ENCODE measurements around the gene F13A1. TPM values are rescaled to one million over a fixed set of nuclear protein-coding genes. Genes with fewer than 3 reads are reported as not detected.

The F13A1 gene
- total RNA-seq, 4 donors from 2014 or later: 94.2 to 147 (median 113) TPM

DNA sequence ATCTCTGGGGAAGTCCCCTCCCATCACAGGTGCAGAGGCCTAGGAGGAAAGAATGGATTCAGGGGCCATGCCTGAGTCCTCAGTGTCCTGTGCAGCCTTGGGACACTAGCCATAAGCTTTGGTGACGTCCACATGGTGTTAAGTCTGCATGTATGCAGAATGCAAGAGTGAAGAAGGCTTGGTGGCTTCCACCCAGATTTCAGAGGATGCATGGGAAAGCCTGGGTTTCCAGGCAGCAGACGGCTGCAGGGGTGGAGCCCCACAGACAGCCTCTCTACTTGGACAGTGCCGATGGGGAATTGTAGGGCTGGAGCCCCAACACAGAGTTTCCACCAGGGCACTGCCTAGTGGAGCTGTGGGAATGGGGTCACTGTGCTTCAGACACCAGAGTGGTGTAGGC is 196.7 kb downstream of the F13A1 start:
- no peak for DNase-seq (ENCODE audit: low spot score in 2 of 2)
- H3K27ac ChIP-seq: no peak overlapping the region

DNA sequence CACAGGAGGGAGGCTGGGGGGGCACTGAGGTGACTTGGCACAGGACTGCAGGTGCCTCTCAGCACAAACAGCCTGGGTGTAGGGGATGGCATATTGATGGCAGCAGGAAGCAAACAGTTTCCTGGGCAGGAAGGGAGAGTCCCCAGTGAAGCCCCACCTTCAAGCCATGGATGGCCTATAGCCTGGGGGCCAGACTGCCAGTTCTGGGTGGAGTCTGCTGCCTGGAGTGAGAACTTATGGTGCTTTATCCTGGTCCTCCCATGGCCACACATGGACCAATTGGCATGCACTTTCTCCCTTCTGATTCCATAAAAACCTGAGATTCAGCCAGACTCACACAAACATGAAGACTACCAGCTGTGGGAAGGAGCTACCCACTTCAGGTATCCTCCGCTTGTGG is 198.5 kb downstream of the F13A1 start:
- WGBS, 2 donors: 92 to 100% methylated on average over 1 of the region's 1 CpG
- no peak overlapping the region for H3K4me3 ChIP-seq

More for the DNA sequence above, 196.7 kb downstream of the F13A1 start:
- Histone ChIP-seq H3K4me3 (no peak overlapping the region), H3K27me3 (no peaks in the 10 kb centered on the region), H3K36me3 (no peaks in the 10 kb centered on the region), H3K9me3 (peaks cover 0 to 26% (median 0%) of the 10 kb centered on the region in 4 donors), H3K4me1 (no peaks in the 10 kb centered on the region)
- WGBS, 2 donors: 57 to 85% methylated on average over 2 to 3 of the region's 3 CpGs
- TF ChIP-seq POLR2A (IDR thresholded peaks at IDR 0.05) (no peak), EP300 (IDR thresholded peaks at IDR 0.05) (no peak)
- TF ChIP-seq, protein P1, sequence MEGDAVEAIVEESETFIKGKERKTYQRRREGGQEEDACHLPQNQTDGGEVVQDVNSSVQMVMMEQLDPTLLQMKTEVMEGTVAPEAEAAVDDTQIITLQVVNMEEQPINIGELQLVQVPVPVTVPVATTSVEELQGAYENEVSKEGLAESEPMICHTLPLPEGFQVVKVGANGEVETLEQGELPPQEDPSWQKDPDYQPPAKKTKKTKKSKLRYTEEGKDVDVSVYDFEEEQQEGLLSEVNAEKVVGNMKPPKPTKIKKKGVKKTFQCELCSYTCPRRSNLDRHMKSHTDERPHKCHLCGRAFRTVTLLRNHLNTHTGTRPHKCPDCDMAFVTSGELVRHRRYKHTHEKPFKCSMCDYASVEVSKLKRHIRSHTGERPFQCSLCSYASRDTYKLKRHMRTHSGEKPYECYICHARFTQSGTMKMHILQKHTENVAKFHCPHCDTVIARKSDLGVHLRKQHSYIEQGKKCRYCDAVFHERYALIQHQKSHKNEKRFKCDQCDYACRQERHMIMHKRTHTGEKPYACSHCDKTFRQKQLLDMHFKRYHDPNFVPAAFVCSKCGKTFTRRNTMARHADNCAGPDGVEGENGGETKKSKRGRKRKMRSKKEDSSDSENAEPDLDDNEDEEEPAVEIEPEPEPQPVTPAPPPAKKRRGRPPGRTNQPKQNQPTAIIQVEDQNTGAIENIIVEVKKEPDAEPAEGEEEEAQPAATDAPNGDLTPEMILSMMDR (IDR thresholded peaks at IDR 0.05): no peak

DNA sequence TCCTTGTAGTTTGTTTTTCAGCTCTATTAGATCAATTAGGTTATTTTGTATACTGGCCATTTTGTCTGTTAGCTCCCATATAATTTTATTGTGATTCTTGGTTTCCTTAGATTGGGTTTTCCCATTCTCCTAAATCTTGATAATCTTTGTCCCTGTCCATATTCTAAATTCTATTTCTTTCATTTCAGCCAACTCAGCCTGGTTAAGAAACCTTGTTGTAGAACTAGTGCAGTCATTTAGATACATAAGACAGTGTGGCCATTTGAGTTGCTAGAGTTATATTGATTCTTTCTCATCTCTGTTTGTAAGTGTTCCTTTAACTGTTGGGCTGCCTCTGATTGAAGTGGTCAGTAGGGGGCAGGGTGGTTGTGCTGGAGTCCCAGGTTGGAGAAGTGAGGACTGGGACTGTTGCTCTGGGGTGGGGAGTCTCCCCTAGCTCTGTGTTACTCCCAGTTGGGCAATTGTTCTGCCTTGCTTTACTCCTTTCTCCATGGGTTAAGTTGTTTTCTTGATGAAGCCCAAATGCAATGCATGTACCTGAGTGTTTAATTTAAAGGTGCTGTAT is 214.9 kb downstream of the F13A1 start:
- H3K27me3 ChIP-seq: no peaks in the 10 kb centered on the region
- peaks cover 0 to 21% (median 0%) of the 10 kb centered on the region in 4 donors for H3K9me3 ChIP-seq
- H3K4me1 ChIP-seq: no peaks in the 10 kb centered on the region
- TF ChIP-seq EP300 (IDR thresholded peaks at IDR 0.05): no peak
- TF ChIP-seq, protein P1 (IDR thresholded peaks at IDR 0.05): no peak
- no peak for TF ChIP-seq POLR2A (IDR thresholded peaks at IDR 0.05)
- no peak overlapping the region for H3K27ac ChIP-seq
- DNase-seq (ENCODE audit: low spot score in 2 of 2): no peak
- H3K4me3 ChIP-seq: no peak overlapping the region
- H3K36me3 ChIP-seq: no peaks in the 10 kb centered on the region

More for the DNA sequence above, 198.5 kb downstream of the F13A1 start:
- Histone ChIP-seq H3K36me3 (no peaks in the 10 kb centered on the region), H3K4me1 (no peaks in the 10 kb centered on the region), H3K27me3 (no peaks in the 10 kb centered on the region), H3K9me3 (peaks cover 0 to 37% (median 0%) of the 10 kb centered on the region in 4 donors), H3K27ac (no peak overlapping the region)
- DNase-seq (ENCODE audit: low spot score in 2 of 2): no peak
- TF ChIP-seq EP300 (IDR thresholded peaks at IDR 0.05) (no peak), POLR2A (IDR thresholded peaks at IDR 0.05) (no peak)

Small RNAs within 50 kb of the gene (small RNA-seq; reads per million reads assigned to genes)
- gene MIR7853: 1.1 reads per million, percentile 25 among the genes with 10 or more reads in this experiment
